ENCODE measurements around the gene HNRNPD.

- TF ChIP-seq CTCF (IDR thresholded peaks at IDR 0.05; ENCODE audit: insufficient read depth, low read length) (no peak), REST (IDR thresholded peaks at IDR 0.05; ENCODE audit: insufficient replicate concordance, low read depth) (no peak), POLR2AphosphoS5 (IDR thresholded peaks at IDR 0.05; ENCODE audit: low read depth) (no peak)
These were observed 11.2 kb downstream of the HNRNPD start for GRCh38 chr4:82362565-82362964.
